Neural cell (in vitro differentiated cells): ENCODE measurements around the gene C2. TPM values are rescaled to one million over a fixed set of nuclear protein-coding genes. Genes with fewer than 3 reads are reported as not detected.
"Not testable (repeated sequence)": the region's sequence is repeated elsewhere in the genome, so short reads cannot be mapped to it uniquely, and the experiment has no call there.

Experiments used
- H2AFZ ChIP-seq: fragments of 200-600, 300-800 bp; sonication (generic), shearing (Covaris generic); 2 replicates; pipeline ENCODE4 v1.6.0; 2014; ENCODE audit warnings: low read depth, mild to moderate bottlenecking, antibody characterized with exemption, low read length, moderate library complexity
- H3F3A ChIP-seq: fragments of 200-600 bp; shearing (Covaris generic); 2 replicates; pipeline ENCODE4 v1.6.1; 2016; ENCODE audit warnings: mild to moderate bottlenecking, moderate library complexity, mixed read lengths, antibody characterized with exemption, low read length; ENCODE audit not compliant: insufficient read depth, poor library complexity, severe bottlenecking
- H3K27ac ChIP-seq: fragments of 200-600, 300-800 bp; sonication (generic), shearing (Covaris generic); 2 replicates; pipeline ENCODE4 v1.5.1; 2014; ENCODE audit warnings: mild to moderate bottlenecking, low read length, moderate library complexity
- H3K27me3 ChIP-seq: fragments of 300-800, 200-600 bp; sonication (generic), shearing (Covaris generic); 2 replicates; pipeline ENCODE4 v1.6.0; 2014; ENCODE audit warnings: mild to moderate bottlenecking, low read depth, low read length, moderate library complexity; ENCODE audit not compliant: insufficient read depth
- H3K36me3 ChIP-seq: fragments of 300-800, 200-600 bp; sonication (generic), shearing (Covaris generic); 2 replicates; pipeline ENCODE4 v1.5.1; 2014; ENCODE audit warnings: mild to moderate bottlenecking, antibody characterized with exemption, low read length, moderate library complexity; ENCODE audit not compliant: insufficient read depth
- H3K4me2 ChIP-seq: fragments of 300-800, 200-600 bp; sonication (generic), shearing (Covaris generic); 2 replicates; pipeline ENCODE4 v1.6.0; 2014; ENCODE audit warnings: mild to moderate bottlenecking, low read length
- H3K4me3 ChIP-seq: fragments of 300-800, 200-600 bp; sonication (generic), shearing (Covaris generic); 2 replicates; pipeline ENCODE4 v1.5.1; 2014; ENCODE audit warnings: mild to moderate bottlenecking, low read length, moderate library complexity
- H3K79me2 ChIP-seq: fragments of 200-600 bp; shearing (Covaris generic); replicated peaks from 2 replicates; pipeline ENCODE4 v1.6.0; 2014; ENCODE audit warnings: mild to moderate bottlenecking, low read length, moderate library complexity; ENCODE audit not compliant: insufficient read depth
- H3K9ac ChIP-seq: fragments of 300-800, 200-600 bp; sonication (generic), shearing (Covaris generic); 2 replicates; pipeline ENCODE4 v1.6.1; 2016; ENCODE audit warnings: mild to moderate bottlenecking, low read length, mixed read lengths
- H3K9me2 ChIP-seq: fragments of 200-600 bp; shearing (Covaris generic); 2 replicates; pipeline ENCODE4 v1.6.1; 2016; ENCODE audit warnings: mild to moderate bottlenecking, low read length, mixed read lengths; ENCODE audit not compliant: insufficient read depth
- H3K9me3 ChIP-seq: fragments of 200-600, 300-800 bp; sonication (generic), shearing (Covaris generic); 2 replicates; pipeline ENCODE4 v1.6.1; 2016; ENCODE audit warnings: mild to moderate bottlenecking, mixed run types, low read length, moderate library complexity, mixed read lengths
- H4K20me1 ChIP-seq: fragments of 200-600 bp; shearing (Covaris generic); 2 replicates; pipeline ENCODE4 v1.6.1; 2016; ENCODE audit warnings: mild to moderate bottlenecking, mixed run types; ENCODE audit not compliant: insufficient read depth
- CTCF ChIP-seq: fragments of 450-650 bp; IDR thresholded peaks from 2 replicates; pipeline ENCODE4 v1.5.1; 2014; ENCODE audit warnings: antibody characterized with exemption, mild to moderate bottlenecking, moderate library complexity; ENCODE audit not compliant: poor library complexity, severe bottlenecking
- EP300 ChIP-seq: fragments of 450-650 bp; conservative IDR thresholded peaks from 2 replicates; pipeline ENCODE4 v1.6.1; 2014; ENCODE audit warnings: antibody characterized with exemption, mild to moderate bottlenecking, moderate library complexity; ENCODE audit not compliant: poor library complexity, severe bottlenecking
- EZH2 ChIP-seq: fragments of 200-600, 300-800 bp; shearing (Covaris generic), sonication (generic); IDR thresholded peaks from 2 replicates; pipeline ENCODE4 v1.6.1; 2014; ENCODE audit warnings: antibody characterized with exemption, low read length, borderline replicate concordance, mild to moderate bottlenecking; ENCODE audit not compliant: insufficient read depth, poor library complexity, severe bottlenecking
- MXI1 ChIP-seq: fragments of 450-650 bp; conservative IDR thresholded peaks from 2 replicates; pipeline ENCODE4 v1.6.1; 2014; ENCODE audit warnings: antibody characterized with exemption, mild to moderate bottlenecking; ENCODE audit not compliant: poor library complexity, severe bottlenecking
- POLR2AphosphoS5 ChIP-seq: IDR thresholded peaks from 2 replicates; pipeline ENCODE4 v1.6.1; 2012
- RAD21 ChIP-seq: fragments of 450-650 bp; conservative IDR thresholded peaks from 2 replicates; pipeline ENCODE4 v1.6.1; 2014; ENCODE audit warnings: antibody characterized with exemption, mild to moderate bottlenecking, moderate library complexity
- SMC3 ChIP-seq: fragments of 450-650 bp; conservative IDR thresholded peaks from 2 replicates; pipeline ENCODE4 v1.6.1; 2014; ENCODE audit warnings: antibody characterized with exemption, mild to moderate bottlenecking, moderate library complexity; ENCODE audit not compliant: poor library complexity
- TAF1 ChIP-seq: IDR thresholded peaks from 2 replicates; pipeline ENCODE4 v1.6.1; 2012; ENCODE audit warnings: low read depth
- polyA plus RNA-seq: library from polyadenylated mRNA; depleted of rRNA; stranded (reverse); fragments of >200 nt; gene quantifications from 2 replicates; pipeline ENCODE4 v1.2.3, GENCODE V29; 2014
- TF ChIP-seq, protein P1 (sequence below): IDR thresholded peaks from 2 replicates; pipeline ENCODE4 v1.6.1; 2012; ENCODE audit warnings: borderline replicate concordance

Gene C2
- polyA plus RNA-seq, 1 donor from 2014 or later, result 1.2 TPM

- Histone ChIP-seq H3K79me2 (peaks cover 4% of the 10 kb centered on the region), H2AFZ (no peak overlapping the region), H3F3A (peaks cover 4% of the 10 kb centered on the region), H3K9me2 (no peaks in the 10 kb centered on the region), H3K4me3 (no peak overlapping the region), H3K27me3 (no peaks in the 10 kb centered on the region), H3K27ac (no peak overlapping the region), H3K36me3 (no peaks in the 10 kb centered on the region), H3K4me2 (no peak overlapping the region), H4K20me1 (no peaks in the 10 kb centered on the region), H3K9ac (no peak overlapping the region), H3K9me3 (no peaks in the 10 kb centered on the region)
- TF ChIP-seq MXI1, result no peak
- no peak for TF ChIP-seq RAD21
- TF ChIP-seq TAF1, result no peak
- TF ChIP-seq EP300, result no peak
- no peak for TF ChIP-seq SMC3
- TF ChIP-seq POLR2AphosphoS5, result no peak
- TF ChIP-seq, protein P1, sequence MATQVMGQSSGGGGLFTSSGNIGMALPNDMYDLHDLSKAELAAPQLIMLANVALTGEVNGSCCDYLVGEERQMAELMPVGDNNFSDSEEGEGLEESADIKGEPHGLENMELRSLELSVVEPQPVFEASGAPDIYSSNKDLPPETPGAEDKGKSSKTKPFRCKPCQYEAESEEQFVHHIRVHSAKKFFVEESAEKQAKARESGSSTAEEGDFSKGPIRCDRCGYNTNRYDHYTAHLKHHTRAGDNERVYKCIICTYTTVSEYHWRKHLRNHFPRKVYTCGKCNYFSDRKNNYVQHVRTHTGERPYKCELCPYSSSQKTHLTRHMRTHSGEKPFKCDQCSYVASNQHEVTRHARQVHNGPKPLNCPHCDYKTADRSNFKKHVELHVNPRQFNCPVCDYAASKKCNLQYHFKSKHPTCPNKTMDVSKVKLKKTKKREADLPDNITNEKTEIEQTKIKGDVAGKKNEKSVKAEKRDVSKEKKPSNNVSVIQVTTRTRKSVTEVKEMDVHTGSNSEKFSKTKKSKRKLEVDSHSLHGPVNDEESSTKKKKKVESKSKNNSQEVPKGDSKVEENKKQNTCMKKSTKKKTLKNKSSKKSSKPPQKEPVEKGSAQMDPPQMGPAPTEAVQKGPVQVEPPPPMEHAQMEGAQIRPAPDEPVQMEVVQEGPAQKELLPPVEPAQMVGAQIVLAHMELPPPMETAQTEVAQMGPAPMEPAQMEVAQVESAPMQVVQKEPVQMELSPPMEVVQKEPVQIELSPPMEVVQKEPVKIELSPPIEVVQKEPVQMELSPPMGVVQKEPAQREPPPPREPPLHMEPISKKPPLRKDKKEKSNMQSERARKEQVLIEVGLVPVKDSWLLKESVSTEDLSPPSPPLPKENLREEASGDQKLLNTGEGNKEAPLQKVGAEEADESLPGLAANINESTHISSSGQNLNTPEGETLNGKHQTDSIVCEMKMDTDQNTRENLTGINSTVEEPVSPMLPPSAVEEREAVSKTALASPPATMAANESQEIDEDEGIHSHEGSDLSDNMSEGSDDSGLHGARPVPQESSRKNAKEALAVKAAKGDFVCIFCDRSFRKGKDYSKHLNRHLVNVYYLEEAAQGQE, result no peak
- no peak for TF ChIP-seq EZH2
- TF ChIP-seq CTCF, result no peak
Measured at GRCh38 chr6:31903957-31904356, 23.6 kb upstream of the C2 start.

DNA sequence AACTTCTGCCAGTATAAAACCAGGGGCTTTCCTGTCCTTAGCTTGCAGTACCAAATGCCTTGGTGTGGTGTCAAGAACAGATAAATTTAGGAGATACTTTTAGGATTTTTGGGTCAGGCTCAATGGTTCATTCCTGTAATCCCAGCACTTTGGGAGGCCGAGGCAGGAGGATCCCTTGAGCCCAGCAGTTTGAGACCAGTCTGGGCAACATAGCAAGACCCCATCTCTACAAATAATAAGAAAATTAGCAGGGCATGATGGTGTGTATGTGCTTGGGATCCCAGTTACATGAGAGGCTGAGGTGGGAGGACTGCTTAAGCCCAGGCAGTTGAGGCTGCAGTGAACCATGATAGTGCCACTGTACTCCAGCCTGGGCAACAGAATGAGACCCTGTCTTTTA lies 22.5 kb upstream of the C2 start:
- H3K36me3 ChIP-seq, result no peaks in the 10 kb centered on the region
- H4K20me1 ChIP-seq, result no peaks in the 10 kb centered on the region
- TF ChIP-seq RAD21 (no peak), MXI1 (no peak), POLR2AphosphoS5 (no peak), EP300 (no peak)
- H2AFZ ChIP-seq, result no peak overlapping the region
- no peaks in the 10 kb centered on the region for H3K9me3 ChIP-seq
- H3F3A ChIP-seq, result peaks cover 4% of the 10 kb centered on the region
- H3K4me2 ChIP-seq, result no peak overlapping the region
- H3K79me2 ChIP-seq, result peaks cover 4% of the 10 kb centered on the region
- no peaks in the 10 kb centered on the region for H3K27me3 ChIP-seq
- no peak overlapping the region for H3K9ac ChIP-seq
- no peak overlapping the region for H3K4me3 ChIP-seq
- no peak overlapping the region for H3K27ac ChIP-seq
- no peaks in the 10 kb centered on the region for H3K9me2 ChIP-seq

DNA sequence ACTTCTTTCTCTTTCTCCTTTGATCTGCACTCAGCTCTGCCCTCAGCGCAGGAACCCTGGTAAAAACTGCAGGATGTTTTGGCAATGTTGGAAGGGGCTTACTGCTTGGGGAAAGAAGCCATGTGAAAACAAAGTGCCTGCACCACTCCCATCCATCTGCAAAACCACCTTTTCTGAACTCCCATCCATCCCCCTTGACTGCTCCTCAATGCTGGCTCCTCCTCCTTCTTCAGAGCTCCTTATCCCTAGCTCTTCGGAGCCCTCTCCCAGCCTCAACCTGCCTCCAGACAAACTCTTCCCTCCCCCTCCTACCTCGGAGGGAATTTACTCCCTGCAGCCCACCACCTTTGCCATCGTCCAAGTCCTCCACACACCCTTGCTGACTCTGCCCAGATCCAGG lies 21.4 kb upstream of the C2 start:
- H3K79me2 ChIP-seq, result peaks cover 3% of the 10 kb centered on the region
- H3K9me2 ChIP-seq, result no peaks in the 10 kb centered on the region
- no peak overlapping the region for H3K4me3 ChIP-seq
- no peaks in the 10 kb centered on the region for H3K36me3 ChIP-seq
- H3K4me2 ChIP-seq, result no peak overlapping the region
- no peak overlapping the region for H2AFZ ChIP-seq
- no peak for TF ChIP-seq RAD21
- TF ChIP-seq SMC3, result no peak
- TF ChIP-seq MXI1, result no peak
- no peak overlapping the region for H3K27ac ChIP-seq
- peaks cover 4% of the 10 kb centered on the region for H3F3A ChIP-seq
- H4K20me1 ChIP-seq, result no peaks in the 10 kb centered on the region
- H3K9ac ChIP-seq, result no peak overlapping the region
- no peaks in the 10 kb centered on the region for H3K9me3 ChIP-seq
- no peaks in the 10 kb centered on the region for H3K27me3 ChIP-seq

DNA sequence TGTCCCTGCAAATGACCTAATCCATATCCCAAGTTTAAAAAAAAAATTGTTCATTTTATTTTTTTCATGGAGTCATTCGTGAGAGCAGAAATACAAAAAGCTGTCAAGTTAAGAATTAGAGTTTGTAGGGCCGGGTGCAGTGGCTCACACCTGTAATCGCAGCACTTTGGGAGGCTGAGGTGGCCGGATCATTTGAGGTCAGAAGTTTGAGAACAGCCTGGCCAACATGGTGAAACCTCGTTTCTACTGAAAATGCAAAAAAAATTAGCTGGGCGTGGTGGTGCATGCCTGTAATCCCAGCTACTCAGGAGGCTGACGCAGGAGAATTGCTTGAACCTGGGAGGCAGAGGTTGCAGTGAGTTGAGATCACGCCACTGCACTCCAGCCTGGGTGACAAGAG lies 20.8 kb upstream of the C2 start:
- H3K79me2 ChIP-seq, H3K4me3 ChIP-seq, H3K36me3 ChIP-seq, H3K27me3 ChIP-seq, H3K27ac ChIP-seq, H3K9ac ChIP-seq, H4K20me1 ChIP-seq, H2AFZ ChIP-seq, H3F3A ChIP-seq, H3K4me2 ChIP-seq, H3K9me2 ChIP-seq, H3K9me3 ChIP-seq: not testable (repeated sequence)
